ENCODE data around the gene NR4A2.

NR4A2 gene

GRCh38 chr2:156340377-156340776 is 7.9 kb upstream of the NR4A2 start:
- DNase-seq (ENCODE audit: low read depth, low spot score), result no peak

GRCh38 chr2:156339865-156340264 is 7.3 kb upstream of the NR4A2 start:
- no peak for DNase-seq (ENCODE audit: low read depth, low spot score)

GRCh38 chr2:156339110-156339847 is 6.8 kb upstream of the NR4A2 start:
- no peak for DNase-seq (ENCODE audit: low read depth, low spot score)

- no peak for DNase-seq (ENCODE audit: low read depth, low spot score)
These were observed 6.1 kb upstream of the NR4A2 start for GRCh38 chr2:156338578-156338977.

GRCh38 chr2:156334496-156335478 is 2.3 kb upstream of the NR4A2 start:
- no peak for DNase-seq (ENCODE audit: low read depth, low spot score)

- DNase-seq (ENCODE audit: low read depth, low spot score), result no peak
These were observed 1.5 kb upstream of the NR4A2 start for GRCh38 chr2:156333951-156334495.

GRCh38 chr2:156333274-156333950 is 891 bp upstream of the NR4A2 start:
- no peak for DNase-seq (ENCODE audit: low read depth, low spot score)

GRCh38 chr2:156332284-156332533 is 312 bp downstream of the NR4A2 start:
- DNase-seq (ENCODE audit: low read depth, low spot score), result no peak

GRCh38 chr2:156331572-156332283 is 793 bp downstream of the NR4A2 start:
- DNase-seq (ENCODE audit: low read depth, low spot score), result no peak

GRCh38 chr2:156329927-156330726 is 2.4 kb downstream of the NR4A2 start:
- no peak for DNase-seq (ENCODE audit: low read depth, low spot score)

- no peak for DNase-seq (ENCODE audit: low read depth, low spot score)
These were observed 3.2 kb downstream of the NR4A2 start for GRCh38 chr2:156329031-156329926.

GRCh38 chr2:156327835-156328695 is 4.5 kb downstream of the NR4A2 start:
- DNase-seq (ENCODE audit: low read depth, low spot score), result no peak

GRCh38 chr2:156326526-156327095 is 5.9 kb downstream of the NR4A2 start:
- DNase-seq (ENCODE audit: low read depth, low spot score), result no peak

- no peak for DNase-seq (ENCODE audit: low read depth, low spot score)
These were observed 6.6 kb downstream of the NR4A2 start for GRCh38 chr2:156325688-156326525.

GRCh38 chr2:156323754-156324153 is 8.8 kb downstream of the NR4A2 start:
- DNase-seq (ENCODE audit: low read depth, low spot score), result no peak

GRCh38 chr2:156322686-156323231 is 9.8 kb downstream of the NR4A2 start:
- DNase-seq (ENCODE audit: low read depth, low spot score), result no peak

- DNase-seq (ENCODE audit: low read depth, low spot score), result no peak
These were observed 10.4 kb downstream of the NR4A2 start for GRCh38 chr2:156322051-156322685.
